Epithelial cell of proximal tubule (primary cell): ENCODE data around the gene SMURF1. TPM values are rescaled to one million over a fixed set of nuclear protein-coding genes. Genes with fewer than 3 reads are reported as not detected.

ENCODE experiments used
- DNase-seq: peaks from one replicate; pipeline ENCODE4 v3.0.0-alpha.2; 2011; ENCODE audit warnings: low read depth
- H3K4me3 ChIP-seq: 2 replicates; pipeline ENCODE4 v1.5.1; 2011; ENCODE audit warnings: low read depth, mild to moderate bottlenecking, low read length
- CTCF ChIP-seq: conservative IDR thresholded peaks from 2 replicates; pipeline ENCODE4 v1.5.1; 2012; ENCODE audit warnings: low read depth, mild to moderate bottlenecking, low read length
- total RNA-seq: library from RNA; depleted of rRNA; stranded (reverse); fragments of >200 nt; gene quantifications from 2 replicates; pipeline ENCODE4 v1.2.3, GENCODE V29; 2015

Gene SMURF1
- total RNA-seq, 1 donor from 2014 or later: 30.7 TPM

- DNase-seq: no peak
- no peak for TF ChIP-seq CTCF
- H3K4me3 ChIP-seq: no peak overlapping the region
These were observed 16.3 kb downstream of the SMURF1 start for GRCh38 chr7:99127636-99128035.

GRCh38 chr7:99126921-99127553 is 16.9 kb downstream of the SMURF1 start:
- H3K4me3 ChIP-seq: no peak overlapping the region
- DNase-seq: no peak
- TF ChIP-seq CTCF: no peak

DNA sequence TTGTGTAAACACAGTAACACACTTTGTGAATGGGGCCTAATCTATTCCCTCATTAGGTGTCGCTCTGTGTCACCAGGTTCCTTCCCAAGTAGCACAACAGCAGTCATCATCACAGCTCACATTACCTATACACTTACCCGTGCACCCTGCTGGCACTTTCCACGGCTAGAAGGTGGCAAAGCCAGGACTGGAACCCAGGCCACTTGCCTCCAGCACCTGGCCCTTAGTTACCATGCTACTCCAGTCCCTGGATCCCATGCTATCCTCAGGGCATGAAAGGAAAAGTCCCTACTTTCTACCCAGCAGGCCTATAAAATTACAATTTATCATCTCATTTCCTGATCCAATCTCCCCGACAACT is 18.4 kb downstream of the SMURF1 start:
- TF ChIP-seq CTCF: no peak
- no peak overlapping the region for H3K4me3 ChIP-seq
- no peak for DNase-seq

DNA sequence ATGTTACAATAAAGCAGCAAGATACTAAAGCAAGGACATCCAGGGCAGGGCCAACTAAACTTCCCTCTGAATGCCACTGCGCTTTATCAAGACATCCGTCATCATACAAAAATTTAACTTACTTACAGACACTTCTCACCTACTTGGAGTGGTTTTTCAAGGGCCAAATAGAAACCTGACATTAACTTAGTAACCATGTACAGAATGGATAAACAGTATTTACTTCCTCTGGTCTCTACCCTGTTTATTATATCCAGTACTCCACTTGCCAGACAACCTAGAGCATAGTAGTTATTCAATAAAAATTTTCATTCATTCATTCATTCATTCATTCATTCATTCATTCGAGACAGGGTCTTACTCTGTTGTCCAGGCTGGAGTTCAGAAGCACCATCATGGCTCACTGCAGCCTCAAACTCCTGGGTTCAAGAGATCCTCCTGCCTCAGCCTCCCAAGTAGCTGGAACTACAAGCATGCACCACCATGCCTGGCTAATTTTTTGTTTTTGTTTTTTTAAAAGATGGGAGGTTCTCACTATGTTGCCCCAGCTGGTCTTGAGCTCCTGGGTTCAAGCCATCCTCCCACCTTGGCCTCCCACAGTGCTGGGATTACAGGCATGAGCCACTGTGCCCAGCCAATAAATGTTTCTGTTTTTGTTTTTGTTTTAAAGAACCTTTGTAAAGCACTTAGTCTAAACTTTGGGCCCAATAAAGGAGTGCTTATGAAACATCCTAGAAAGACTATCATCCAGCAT is 19.0 kb downstream of the SMURF1 start:
- no peak for TF ChIP-seq CTCF
- no peak overlapping the region for H3K4me3 ChIP-seq
- DNase-seq: no peak

DNA sequence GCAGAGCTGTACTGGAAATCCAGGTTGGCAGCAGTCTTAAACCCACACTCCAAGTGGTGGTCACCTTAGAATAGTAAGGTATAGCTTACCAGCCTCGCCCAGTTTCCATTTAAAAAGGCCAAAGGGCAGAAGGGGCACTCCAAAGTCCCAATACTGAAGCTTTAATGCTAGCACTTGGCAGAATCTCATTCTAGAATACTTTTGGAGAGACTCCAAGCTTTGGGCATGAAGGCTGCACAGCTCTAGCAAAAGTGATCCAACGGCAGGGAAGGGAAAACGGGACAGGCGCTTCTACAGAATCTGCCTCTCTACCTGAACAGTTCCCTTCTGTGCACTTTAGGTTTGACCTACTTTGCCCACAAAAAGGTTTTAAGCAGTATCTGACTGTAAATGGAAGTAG is 19.7 kb downstream of the SMURF1 start:
- TF ChIP-seq CTCF: no peak
- H3K4me3 ChIP-seq: no peak overlapping the region
- DNase-seq: no peak

- no peak for DNase-seq
- TF ChIP-seq CTCF: no peak
- no peak overlapping the region for H3K4me3 ChIP-seq
These were observed 20.3 kb downstream of the SMURF1 start for GRCh38 chr7:99123571-99124033.

- TF ChIP-seq CTCF: no peak
- no peak for DNase-seq
- no peak overlapping the region for H3K4me3 ChIP-seq
These were observed 21.1 kb downstream of the SMURF1 start for GRCh38 chr7:99122762-99123161.
